HG03196 (cell line): ENCODE results near the gene DNAH10.

Experiments used
- ATAC-seq: cut with Tn5 transposase; IDR thresholded peaks from one replicate; pipeline ENCODE4 v1.9.1; 2021; ENCODE audit not compliant: unreplicated experiment

The DNAH10 gene

DNA sequence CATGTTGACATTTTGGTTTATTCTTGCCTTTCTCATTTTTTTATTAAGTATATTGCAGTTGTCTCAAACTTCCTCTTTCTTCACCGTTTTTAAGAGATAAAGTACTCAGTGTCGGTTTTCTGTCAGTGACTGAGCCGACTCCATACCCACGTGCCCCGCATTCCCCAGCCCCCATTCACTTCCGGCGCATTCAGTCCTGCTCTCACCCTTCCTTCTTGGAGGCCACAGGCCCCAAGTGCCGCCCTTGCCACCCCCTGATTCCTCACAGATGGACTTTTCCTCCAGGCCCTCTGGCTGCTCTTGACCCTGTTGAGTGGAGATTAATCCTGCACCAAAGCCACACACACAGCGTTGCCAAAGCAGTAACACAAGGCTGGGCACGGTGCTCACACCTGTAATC, 19.1 kb upstream of the DNAH10 start:
- no peak for ATAC-seq

DNA sequence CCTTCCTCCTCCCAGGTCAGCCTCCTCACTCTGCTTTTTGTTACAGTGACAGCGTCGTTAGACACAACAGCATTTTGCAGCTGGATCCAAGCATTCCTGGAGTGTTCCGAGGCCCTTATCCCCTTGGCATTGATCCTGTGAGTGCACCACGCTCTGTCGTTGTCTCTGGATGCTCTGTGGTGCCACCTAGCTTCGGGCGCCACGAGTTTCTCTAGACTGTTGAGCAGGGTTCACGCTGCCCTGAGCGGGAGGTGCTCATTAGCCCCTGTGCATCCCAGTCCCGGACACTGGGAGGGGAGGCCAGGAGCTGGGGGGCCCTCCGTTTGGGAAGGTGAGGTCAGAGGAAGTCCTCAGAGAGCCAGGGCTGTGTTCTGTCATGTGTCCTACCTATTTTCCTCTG, 17.3 kb upstream of the DNAH10 start:
- no peak for ATAC-seq

DNA sequence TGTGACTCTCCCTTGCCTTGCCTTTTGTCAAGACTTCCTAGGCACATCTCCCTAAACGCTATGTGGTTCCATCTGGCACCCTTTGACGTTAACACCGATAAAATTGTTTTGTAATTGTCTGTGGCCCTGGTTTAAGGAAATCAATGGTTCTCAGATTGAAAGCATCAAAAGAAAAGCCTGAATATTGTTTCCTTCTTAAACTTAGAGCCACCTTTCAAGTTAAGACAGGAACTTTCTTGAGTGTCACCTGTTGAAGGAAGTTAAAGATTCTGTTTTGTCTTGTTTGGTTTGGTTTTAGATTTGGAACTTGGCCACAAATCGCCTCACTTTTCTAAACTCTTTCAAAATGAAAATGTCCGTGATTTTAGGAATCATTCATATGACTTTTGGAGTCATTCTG, 14.8 kb upstream of the DNAH10 start:
- no peak for ATAC-seq

DNA sequence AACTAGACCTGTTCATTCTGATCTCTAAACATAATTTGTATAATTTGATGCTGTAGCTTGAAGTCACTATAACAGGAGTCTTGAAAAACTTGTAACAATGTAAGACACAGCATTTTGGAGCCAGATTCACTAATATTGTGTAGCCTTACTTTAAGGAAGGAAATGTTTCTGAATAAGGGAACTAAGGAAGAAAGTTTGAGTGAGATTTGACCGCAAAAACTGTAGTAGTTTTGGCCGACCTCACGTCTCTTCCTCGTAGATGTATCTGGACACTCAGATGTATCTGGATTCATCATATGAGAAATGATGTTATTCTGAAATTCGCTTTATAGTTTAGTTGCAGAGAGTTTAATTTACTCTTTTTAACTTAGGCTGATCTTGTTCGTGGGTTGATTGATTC, 13.9 kb upstream of the DNAH10 start:
- ATAC-seq: no peak

DNA sequence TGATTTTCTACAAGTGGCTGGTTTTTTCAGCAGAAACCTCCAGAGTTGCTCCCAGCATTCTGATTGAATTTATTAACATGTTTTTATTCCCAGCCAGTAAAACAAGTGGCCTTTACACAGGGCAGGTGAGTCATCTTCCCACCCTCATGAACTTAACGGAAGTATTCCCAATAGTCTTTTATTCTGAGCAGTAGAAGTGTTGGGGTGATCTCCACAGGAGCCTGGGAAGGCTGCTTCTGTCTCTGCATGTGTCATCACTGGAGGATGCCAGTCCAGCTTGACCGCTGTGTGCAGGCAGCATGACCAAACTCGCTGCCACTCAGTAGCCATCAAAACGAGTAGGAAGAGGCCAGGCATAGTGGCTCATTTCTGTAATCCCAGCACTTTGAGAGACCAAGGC, 13.4 kb upstream of the DNAH10 start:
- no peak for ATAC-seq

DNA sequence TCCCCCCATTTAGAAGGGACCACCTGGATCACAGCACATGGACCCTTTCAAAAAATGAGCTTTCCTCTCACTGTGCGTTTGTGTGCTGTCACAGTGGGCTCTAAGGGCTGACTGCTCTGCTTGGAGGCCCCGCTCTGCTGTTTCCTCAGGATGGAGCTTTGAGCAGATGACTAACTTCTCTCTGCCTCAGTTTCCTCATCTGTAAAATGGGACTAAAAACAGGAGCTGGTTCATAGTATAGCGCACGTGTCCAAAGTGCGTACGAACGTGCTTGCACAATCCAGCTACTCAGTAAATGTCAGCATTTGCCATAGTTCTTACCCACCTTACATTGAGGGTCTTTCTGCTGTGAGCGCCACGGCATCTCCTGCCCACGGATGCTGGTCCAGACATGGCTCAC, 12.7 kb upstream of the DNAH10 start:
- no peak for ATAC-seq

DNA sequence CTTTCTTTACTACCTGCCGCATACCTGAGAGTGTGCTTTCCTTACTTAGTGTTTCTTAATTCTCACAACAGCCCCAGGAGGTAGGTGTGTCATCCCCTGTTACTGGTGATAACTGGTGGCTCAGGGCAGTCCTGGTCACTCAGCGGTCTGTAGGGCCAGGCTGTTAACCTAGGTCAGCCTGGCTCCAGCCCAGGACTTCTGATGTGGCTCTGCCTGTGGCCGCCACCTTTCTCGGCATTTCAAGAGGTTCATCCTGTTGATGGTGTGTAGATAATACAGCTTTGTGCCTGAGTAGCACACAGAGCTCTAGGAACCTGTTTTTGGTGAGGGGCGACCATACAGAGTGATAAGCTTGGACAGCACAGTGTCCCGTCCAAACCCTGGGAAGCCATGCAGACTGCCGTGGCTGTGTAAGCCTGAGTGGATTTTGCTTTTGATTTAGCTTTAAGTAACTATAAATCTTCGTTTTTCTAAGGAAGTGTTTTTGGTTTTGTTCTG, 11.9 kb upstream of the DNAH10 start:
- ATAC-seq: no peak

DNA sequence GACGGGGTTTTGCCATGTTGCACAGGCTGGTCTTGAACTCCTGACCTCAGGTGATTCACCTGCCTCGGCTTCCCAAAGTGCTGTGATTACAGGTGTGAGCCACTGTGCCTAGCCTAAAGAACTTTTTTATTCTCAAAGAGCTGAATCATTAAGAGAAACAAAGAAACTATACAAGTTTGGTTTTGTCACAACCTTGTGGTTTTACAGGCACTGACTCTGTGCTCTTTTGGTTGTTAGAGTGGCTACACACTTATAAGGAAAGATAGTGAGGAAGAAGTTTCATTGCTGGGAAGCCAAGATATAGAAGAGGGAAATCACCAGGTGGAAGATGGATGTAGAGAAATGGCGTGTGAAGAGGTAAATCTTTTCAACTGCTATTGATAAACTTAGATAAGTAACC, 10.1 kb upstream of the DNAH10 start:
- ATAC-seq: no peak

DNA sequence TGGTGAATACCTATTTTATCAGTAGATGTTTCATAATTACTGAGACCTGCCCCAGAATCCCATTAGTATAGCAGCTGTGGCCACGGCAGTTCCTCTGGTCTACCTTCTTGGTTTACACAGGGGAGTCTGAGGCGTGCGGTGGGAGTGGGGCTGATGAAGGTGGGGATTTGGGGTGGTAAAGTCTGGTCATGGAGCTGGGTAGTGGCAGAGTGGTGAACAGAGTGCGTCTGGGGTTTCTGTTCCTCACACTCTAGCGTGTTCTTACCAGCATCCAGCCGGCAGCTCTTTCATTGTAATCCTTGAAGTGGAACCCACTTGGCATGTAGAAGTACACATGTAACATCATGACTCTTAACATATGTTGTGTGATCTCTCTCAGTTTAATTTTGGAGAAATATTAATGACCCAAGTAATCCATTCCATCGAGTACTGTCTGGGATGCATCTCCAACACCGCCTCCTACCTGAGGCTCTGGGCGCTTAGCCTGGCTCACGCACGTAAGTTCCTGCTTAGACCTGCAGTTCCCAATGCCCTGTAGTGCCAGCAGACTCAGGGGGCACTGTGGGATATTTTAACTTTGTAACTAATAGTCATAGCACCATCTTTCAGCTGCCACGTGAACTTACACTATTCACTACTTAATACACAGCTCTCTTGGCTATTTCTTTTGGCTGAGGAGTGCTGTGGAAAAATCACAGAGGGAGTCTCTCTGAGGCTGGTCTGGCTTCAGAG, 7.9 kb upstream of the DNAH10 start:
- ATAC-seq: no peak

DNA sequence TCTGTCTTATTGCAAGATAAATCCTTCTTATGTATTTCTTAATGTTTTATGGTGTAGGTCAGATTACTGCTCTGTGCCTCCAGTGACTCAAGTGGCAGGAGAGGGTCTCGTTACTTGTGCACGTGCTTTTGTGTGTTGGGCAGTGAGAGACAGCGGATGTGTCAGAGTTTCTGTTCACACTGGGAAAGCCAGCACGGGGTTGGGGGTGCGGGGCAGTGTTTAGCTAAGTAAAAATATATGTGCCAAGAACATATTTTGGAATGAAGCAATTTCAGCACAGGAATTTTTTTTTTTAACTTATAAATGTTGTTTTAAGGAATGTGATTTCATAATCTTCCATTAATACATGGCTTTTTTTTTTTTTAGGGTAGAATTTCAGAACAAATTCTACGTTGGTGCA, 4.5 kb upstream of the DNAH10 start:
- ATAC-seq: no peak

DNA sequence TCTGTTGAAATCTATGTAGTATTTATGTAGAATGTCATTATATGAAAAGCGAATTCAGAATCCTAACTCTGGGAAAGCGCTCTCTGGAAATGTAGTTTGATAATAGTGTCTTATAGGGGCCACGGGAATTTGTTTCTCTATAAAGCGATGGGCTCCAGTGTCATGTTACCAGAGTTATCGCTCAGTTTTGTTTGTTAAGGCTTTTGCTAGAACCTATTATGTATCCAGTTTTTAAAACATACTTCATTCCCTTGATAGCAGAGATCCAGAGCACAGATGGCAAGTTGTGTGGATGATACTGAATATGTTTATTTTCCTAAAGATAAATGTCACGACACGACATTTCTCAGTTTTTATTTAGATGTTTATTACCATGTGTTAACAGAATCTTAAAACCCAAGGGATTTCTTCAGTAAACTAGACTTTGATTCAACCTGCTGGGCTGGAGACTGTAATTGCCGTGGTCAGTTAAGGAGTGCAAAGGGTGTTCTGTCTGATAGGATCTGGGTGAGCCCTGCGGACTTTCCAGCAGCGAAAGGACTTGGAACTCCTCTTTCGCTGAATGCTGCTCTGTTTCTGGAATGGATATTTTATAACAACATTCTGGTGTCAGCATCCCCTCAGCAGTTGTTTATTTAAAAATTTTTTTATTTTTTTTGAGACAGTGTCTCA, 1.7 kb upstream of the DNAH10 start:
- ATAC-seq: no peak

DNA sequence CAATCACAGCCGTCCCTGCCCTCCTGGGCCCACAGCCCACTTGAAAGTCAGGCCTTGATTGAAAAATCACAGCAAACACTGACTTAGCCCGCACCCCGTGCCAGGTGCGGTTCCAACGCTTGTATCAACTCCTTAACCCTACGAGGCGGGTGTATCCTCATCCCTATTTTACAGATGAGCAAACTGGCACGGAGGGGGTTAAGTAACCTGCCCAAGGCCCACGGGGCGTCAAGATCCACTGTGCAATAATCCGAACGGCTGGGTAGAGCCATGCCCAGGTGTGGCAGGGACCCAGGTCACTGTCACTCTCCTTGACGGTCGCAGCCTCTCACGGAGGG, 583 bp downstream of the DNAH10 start:
- no peak for ATAC-seq

DNA sequence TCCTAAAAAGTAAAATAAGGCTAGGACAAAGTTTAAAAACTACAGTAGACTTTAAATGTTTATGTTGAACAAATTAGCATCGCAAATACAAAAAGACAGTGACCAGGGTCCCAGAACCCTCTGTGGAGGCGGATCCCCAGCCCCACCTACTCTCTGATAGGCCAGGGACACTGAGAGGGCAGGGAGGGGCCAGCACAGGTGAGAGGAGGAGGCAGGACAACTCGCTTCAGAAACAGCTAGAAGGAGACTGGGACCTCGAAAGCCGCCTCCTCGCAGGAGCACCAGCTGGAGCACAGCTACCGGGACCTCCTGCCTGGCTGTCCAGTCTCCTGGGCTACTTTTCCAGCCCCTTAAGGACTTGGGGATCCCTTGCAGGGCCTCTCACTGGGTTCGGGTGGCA, 992 bp downstream of the DNAH10 start:
- ATAC-seq: no peak

DNA sequence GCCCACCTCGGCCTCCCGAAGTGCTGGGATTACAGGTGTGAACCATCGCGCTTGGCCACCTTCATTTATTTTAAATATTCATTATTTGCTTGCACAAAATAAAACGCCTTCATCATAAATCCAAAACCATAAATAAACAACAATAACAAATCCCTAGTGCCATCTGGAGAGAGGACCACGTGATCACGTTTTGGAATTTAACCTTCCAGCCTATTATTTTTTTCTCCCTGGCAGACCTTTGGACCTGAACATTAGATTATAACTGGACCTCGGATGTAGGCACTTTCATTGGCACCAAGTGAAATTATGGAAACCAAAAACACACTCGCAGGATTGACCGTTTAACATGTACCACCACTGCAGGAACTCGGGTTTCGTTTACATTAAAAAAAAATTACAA, 2.0 kb downstream of the DNAH10 start:
- no peak for ATAC-seq

DNA sequence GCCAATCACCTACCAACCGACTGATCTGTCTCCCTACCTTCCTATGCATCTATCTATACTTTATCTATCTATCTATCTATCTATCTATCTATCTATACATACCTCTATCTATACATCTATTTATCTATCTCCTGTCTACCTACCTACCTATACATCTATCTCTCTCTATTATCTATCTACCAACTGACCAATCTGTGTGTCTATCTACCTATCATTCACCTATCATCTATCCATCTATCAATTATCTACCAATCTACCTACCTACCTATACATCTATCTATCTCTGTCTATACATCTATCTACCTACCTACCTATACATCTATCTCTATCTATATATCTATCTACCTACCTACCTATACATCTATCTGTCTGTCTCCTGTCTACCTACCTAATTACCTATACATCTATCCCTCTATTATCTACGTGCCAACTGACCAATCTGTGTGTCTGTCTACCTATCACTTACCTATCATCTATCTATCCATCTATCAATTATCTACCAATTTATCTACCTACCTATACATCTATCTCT, 3.5 kb downstream of the DNAH10 start:
- ATAC-seq: no peak

DNA sequence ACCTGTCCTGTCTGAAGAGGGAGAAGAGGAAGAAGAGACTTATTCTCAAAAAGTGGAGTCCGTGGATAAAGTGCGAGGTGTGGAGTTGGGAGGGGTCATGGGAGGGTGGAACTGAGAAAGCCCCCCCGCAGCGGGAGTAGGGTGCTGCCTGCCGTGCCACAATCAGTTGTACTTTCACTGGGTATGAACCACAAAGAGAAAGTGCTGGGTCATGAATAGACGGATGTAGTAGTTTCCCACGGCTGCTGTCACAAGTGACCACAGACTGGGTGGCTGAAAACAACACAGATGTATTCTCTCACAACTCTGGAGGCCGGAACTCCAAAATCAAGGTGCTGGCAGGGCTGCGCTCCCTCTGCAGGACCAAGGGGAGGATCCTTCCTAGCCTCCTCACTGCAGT, 5.5 kb downstream of the DNAH10 start:
- ATAC-seq: peak; percentile 61

DNA sequence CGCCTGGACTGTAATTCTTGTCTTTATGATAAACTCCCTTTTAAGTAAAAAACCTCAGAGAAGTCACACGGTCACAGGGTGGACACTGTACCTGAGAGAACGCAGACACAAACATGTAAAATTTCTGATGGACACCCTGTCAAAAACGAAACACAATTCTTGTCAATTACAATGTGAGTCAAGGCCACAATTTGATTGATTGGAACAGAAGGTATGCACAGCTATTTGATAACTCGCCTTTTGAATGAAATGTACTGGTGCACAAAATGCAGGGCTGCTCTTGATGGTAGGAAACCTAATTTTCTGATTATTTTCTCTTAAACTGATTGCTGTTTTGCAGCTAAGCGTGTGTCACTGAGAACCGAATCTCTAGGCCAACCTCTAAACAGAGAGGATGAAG, 9.2 kb downstream of the DNAH10 start:
- ATAC-seq: no peak

DNA sequence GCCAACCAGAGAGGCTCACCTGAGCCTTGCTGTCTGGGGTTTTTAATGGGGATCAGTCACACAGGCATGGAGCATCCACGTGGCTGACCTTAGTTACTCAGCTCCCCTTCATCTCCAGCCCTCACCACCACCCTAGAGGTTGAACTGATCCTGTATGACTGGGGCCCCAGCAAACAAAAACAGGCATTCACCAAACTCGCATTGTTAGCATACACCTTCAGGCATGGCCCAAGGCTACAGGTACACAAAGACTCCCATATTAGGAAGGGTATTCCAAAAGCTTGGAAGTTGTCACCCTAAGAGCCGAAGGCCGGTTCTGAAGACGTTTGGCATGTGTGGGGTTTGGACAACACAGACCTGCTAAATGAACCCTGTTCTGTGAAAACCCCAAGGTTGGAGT, 10.0 kb downstream of the DNAH10 start:
- ATAC-seq: no peak

DNA sequence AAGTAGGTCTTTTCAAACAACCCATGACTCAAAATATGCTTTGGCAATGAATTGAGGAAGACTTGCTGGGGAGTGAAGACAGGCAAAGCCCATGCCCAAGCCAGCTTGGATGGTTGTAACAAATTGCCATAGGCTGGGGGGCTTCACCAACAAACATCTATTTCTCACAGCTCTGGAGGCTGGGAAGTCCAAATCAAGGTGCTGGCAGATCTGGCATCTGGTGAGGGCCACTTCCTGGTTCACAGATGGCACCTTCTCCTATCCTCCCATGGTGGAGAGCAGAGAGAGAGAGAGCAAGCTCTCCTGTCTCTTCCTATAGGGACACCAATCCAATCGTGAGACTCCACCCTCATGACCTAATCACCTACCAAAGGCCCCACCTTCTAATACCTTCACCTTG, 11.3 kb downstream of the DNAH10 start:
- ATAC-seq: no peak

DNA sequence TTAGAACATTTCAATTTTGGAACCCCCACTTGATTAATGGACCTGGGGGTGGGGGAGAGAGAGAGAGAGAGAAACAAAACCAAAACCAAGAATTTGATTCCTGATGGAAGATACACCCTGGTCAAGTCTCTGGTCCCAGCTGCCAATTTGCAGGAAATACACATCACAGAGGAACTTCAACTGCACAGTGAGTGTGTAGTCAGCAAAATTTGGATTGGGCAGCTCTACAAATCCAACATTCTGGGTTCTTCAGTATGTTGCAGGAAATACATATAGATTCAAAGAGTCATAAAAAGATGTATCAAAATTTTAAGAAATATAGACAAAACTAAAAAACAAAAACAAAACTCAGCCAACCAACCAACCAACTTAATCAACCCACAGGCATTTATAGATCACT, 17.4 kb downstream of the DNAH10 start:
- no peak for ATAC-seq

DNA sequence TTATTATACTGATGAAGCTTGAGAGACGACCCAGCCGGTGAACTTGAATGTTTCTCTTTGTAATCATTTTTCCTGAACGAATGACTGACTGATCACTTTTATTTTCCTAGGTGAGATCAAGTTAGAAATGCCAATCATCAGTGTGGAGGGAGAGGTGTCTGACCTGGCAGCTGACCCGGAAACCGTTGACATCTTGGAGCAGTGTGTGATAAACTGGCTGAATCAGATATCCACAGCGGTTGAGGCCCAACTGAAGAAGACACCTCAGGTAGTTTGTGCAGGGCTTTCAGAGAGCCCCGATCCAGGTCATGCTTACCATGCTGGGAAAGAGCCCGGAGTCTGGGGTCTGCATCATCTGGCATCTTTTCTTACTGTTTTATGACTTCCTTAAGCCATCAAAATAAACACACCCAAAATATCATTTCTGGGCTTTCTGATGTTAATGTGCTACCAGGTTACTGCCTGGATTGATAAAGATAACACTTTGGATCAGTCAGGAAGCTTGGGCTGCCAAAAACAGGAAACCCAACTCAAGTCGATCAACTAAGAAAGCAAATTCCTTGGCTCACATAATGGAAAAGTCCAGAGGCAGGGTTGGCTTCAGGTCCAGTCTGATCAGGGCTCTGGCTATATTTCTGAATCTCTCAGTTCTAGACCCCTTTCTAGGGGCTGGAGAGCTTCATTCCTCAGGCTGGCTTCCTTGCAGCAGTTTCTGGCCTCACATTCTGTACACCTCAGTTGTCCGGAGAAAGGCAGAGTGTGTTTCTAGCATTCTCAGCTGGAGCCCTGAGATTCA, 21.1 kb downstream of the DNAH10 start:
- ATAC-seq: no peak

DNA sequence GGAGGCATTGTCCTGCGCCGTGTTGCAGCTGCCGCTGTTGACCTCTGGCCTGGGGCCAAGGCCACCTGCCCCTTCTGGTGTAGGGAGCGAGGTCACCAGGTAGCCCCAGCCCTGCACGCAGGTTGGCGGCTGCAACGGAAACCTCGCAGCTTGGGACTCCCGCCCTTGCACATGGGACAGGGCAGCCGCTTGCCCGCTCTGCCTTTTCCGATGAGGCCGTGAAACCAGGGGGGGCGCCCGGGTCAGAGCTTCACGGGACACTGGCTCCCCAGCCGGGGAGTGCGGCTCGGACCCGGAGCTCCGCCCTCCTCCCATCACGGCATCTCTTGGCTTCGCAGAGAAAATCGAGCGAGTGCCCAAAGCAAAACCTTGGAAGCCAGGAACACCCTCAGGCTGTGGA, 25.4 kb downstream of the DNAH10 start:
- ATAC-seq: no peak
